Mucosa of stomach (tissue), 1 donor: ENCODE results near the gene ZKSCAN5.
A peak's percentile ranks its signal among the peaks of the same experiment; 100 is the strongest.

Source experiments
- H3K27me3 ChIP-seq: one replicate; pipeline ENCODE4 v1.7.0; 2013; ENCODE audit warnings: mild to moderate bottlenecking, low read length; ENCODE audit not compliant: control insufficient read depth, insufficient read depth
- H3K36me3 ChIP-seq: one replicate; pipeline ENCODE4 v1.7.0; 2013; ENCODE audit warnings: low read length; ENCODE audit not compliant: control insufficient read depth, insufficient read depth
- H3K4me1 ChIP-seq: one replicate; pipeline ENCODE4 v1.7.0; 2013; ENCODE audit warnings: mild to moderate bottlenecking, low read length; ENCODE audit not compliant: control insufficient read depth, insufficient read depth
- H3K4me3 ChIP-seq: one replicate; pipeline ENCODE4 v1.7.0; 2013; ENCODE audit warnings: low read length
- H3K9ac ChIP-seq: one replicate; pipeline ENCODE4 v1.7.0; 2013; ENCODE audit warnings: mild to moderate bottlenecking, low read length, moderate library complexity
- H3K9me3 ChIP-seq: one replicate; pipeline ENCODE4 v1.7.0; 2013; ENCODE audit warnings: mild to moderate bottlenecking, low read length, moderate library complexity; ENCODE audit not compliant: control insufficient read depth
- donor health status: Pancreatic carcinoma.

ZKSCAN5 gene

DNA sequence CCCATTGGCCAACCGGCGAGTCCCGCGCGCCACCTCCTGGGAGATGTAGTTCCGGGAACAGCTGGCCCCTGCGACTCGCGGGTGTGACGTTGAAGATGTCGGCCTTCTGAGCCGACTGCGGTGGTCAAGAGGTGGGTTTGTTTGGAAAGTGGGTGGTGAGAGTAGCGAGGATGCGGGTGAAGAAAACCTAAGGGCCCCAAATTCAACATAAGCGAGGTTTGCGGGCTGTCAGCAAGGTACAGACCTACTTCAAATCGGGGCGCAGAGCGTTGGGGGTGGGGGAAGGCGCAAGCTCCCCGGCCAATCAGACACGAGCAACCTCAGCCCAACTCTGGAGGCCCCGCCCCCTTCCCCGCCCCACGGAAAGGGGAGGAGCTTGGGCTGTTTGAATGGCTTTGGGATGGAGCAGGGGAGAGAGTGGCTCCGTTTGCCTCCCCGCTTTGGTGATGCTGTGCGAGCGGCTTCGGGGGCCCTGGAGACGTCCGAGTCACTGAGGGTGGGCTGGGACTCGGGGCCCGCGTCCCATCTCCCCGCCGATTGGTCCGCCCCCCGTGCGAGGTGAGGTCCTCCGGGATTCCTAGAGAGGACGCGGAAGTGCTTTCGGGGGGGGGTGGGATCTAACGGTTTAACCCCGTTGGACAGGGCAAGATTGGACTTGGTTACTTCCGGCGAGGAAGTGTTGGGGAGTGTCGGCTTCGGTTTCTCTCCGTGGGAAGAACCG, at the start of gene ZKSCAN5:
ZKSCAN5 (plus strand) TSS at position 60 of the 721 bp plus-strand sequence. CDS start 1,383 bp downstream, outside the sequence.
- H3K36me3 ChIP-seq = no peaks in the 10 kb centered on the region
- H3K4me3 ChIP-seq = peak within 1 kb of the TSS; percentile 92
- peaks cover 8% of the 10 kb centered on the region for H3K4me1 ChIP-seq
- no peaks in the 10 kb centered on the region for H3K27me3 ChIP-seq
- no peaks in the 10 kb centered on the region for H3K9me3 ChIP-seq
- peak within 1 kb of the TSS; percentile 90 for H3K9ac ChIP-seq

DNA sequence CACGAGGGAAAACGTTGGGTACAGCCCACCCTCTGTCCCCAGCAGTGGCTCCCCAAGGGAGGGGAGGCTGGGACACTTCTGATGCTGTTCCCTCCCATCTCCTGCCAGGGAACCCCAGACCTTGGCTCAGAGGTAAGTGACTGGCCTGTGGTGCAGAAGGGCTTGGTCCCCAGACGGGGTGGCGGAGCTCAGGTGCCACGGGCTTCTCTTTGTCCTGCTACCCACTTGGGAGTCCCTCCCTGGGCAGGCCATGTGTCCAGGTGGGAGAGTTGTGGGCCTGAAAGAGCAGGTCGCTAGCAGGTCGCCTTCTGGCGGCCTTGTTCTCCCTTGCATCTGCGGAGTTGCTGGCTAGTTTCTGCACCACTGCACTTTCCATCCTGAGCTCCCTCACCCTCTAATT, 48.6 kb upstream of the ZKSCAN5 start:
- Histone ChIP-seq H3K9me3 (no peaks in the 10 kb centered on the region), H3K36me3 (peaks cover 24% of the 10 kb centered on the region), H3K4me3 (no peak overlapping the region), H3K9ac (no peak overlapping the region), H3K27me3 (no peaks in the 10 kb centered on the region), H3K4me1 (no peaks in the 10 kb centered on the region)

DNA sequence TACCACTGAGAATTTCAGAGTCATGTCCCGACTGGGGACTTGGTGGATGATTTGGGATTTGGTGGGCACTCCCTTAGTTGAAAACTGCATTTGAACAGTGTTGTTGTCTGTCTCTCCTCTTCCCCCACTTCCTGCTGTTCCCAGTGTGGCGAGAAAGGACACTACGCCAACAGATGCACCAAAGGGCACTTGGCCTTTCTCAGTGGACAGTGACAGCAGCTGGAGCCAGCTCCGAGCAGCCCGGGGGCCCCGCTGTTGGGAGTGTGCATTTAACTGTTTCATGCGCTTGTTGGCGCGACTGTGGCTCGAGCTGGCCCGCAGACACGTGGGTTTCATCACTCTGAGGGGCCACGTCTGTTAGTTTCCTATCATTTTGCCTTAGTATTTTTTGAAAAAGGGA, 48.2 kb upstream of the ZKSCAN5 start:
- no peak overlapping the region for H3K9ac ChIP-seq
- H3K27me3 ChIP-seq = no peaks in the 10 kb centered on the region
- H3K4me3 ChIP-seq = no peak overlapping the region
- peaks cover 22% of the 10 kb centered on the region for H3K36me3 ChIP-seq
- no peaks in the 10 kb centered on the region for H3K9me3 ChIP-seq
- H3K4me1 ChIP-seq = no peaks in the 10 kb centered on the region

DNA sequence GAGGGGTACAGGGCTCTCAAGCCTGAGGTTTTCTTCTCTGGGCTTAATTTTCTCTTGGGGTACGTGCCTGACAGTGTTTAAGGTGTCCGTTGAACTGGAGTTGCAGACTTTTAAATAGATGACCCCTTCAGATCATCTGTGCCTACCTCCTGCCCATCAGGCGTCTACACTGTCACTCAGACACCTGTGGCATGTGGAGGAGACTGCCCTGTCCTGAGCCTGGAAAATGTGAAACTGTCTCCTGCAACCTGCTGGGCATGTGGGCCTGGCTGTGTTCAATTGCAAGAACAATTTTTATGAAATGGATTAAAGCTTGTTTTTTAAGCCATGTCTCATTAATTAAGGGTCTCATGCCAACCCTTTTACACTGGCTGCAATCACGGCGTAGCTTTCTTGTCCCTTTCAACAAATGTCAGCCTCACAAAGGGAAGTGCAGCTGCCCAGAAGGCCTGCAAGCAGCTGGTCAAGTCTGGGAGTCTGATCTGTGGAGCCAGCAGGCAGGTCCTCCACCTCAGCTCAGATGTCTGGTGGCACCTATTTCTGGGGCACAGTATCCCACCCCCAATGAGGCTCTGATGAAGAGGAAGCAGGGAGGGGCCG, 47.3 kb upstream of the ZKSCAN5 start:
- Histone ChIP-seq H3K27me3 (no peaks in the 10 kb centered on the region), H3K9ac (no peak overlapping the region), H3K4me1 (no peaks in the 10 kb centered on the region), H3K36me3 (peaks cover 22% of the 10 kb centered on the region), H3K9me3 (no peaks in the 10 kb centered on the region), H3K4me3 (no peak overlapping the region)

DNA sequence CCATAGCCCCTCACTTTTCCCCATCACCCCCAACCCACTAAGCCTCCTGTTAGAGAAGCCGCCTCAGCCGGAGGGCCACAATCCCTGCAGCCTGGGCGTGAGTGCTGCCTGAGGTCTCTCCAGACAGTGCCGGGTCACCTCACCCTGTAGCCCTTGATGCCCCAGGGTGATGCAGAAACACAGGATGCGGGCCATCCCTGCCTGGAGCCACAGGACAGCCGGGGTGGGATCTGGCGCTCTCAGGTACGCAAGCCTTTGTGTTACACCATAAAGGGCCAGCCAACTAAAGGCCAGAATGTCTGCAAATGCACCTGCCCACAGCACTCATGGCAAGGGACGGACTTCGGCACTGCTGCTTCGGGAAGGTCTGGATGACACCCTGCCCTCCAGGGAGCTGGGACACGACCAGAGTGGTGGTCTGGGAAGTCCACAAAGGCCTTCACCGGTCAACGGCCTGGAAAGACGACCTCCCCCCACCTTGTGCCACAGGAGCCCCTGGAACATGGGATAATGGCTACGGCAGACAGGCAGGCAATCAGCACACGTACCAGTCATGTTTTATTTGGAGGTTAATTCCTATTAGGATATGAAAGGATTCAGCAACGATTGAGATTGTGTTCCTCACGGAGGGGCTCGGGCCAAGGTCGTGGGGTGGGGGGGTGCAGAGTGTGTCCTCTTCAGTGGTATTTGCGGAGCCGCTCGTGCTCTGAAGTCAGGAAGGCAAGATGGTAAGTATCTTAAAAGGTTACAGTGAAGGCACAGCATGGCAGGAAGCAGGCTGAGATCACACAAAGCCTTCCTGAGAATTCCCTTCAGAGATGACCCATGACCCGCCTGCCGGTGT, 46.6 kb upstream of the ZKSCAN5 start:
- Histone ChIP-seq H3K9ac (no peak overlapping the region), H3K4me3 (no peak overlapping the region), H3K4me1 (no peaks in the 10 kb centered on the region), H3K27me3 (no peaks in the 10 kb centered on the region), H3K9me3 (no peaks in the 10 kb centered on the region), H3K36me3 (peaks cover 22% of the 10 kb centered on the region)

DNA sequence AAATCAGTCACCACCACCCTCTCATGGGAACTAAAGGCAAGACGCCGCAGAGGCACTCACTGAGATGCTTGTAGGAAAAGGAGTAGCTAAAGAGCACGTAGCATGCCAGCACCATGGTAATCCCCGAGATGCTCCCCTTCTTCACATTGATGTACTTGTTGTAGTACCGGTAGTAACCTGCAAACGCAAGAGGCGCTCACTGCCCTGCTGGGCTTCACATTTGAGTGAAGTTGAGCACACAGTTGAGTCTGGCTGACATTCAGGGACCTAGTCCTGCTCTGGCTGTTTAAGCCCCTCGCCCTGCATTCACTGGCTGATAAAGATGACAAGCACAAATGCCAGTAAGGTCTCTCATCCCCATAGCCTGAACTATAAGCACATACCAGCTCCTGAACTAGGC, 45.4 kb upstream of the ZKSCAN5 start:
- no peak overlapping the region for H3K9ac ChIP-seq
- H3K4me1 ChIP-seq = no peaks in the 10 kb centered on the region
- H3K27me3 ChIP-seq = no peaks in the 10 kb centered on the region
- no peaks in the 10 kb centered on the region for H3K9me3 ChIP-seq
- H3K36me3 ChIP-seq = peaks cover 26% of the 10 kb centered on the region
- no peak overlapping the region for H3K4me3 ChIP-seq

GRCh38 chr7:99460651-99461050, 43.8 kb upstream of the ZKSCAN5 start:
- no peaks in the 10 kb centered on the region for H3K9me3 ChIP-seq
- H3K9ac ChIP-seq = no peak overlapping the region
- peaks cover 8% of the 10 kb centered on the region for H3K4me1 ChIP-seq
- H3K4me3 ChIP-seq = no peak overlapping the region
- peaks cover 26% of the 10 kb centered on the region for H3K36me3 ChIP-seq
- H3K27me3 ChIP-seq = no peaks in the 10 kb centered on the region

- H3K4me3 ChIP-seq = no peak overlapping the region
- peaks cover 23% of the 10 kb centered on the region for H3K36me3 ChIP-seq
- H3K4me1 ChIP-seq = peaks cover 10% of the 10 kb centered on the region
- H3K9ac ChIP-seq = no peak overlapping the region
- no peaks in the 10 kb centered on the region for H3K9me3 ChIP-seq
- no peaks in the 10 kb centered on the region for H3K27me3 ChIP-seq
Observed at GRCh38 chr7:99461221-99461620, 43.2 kb upstream of the ZKSCAN5 start.

GRCh38 chr7:99465421-99465768, 39.1 kb upstream of the ZKSCAN5 start:
- Histone ChIP-seq H3K9me3 (no peaks in the 10 kb centered on the region), H3K9ac (peak overlapping the region; percentile 87), H3K4me1 (peaks cover 13% of the 10 kb centered on the region), H3K36me3 (peaks cover 4% of the 10 kb centered on the region), H3K27me3 (no peaks in the 10 kb centered on the region), H3K4me3 (peak overlapping the region; percentile 81)

DNA sequence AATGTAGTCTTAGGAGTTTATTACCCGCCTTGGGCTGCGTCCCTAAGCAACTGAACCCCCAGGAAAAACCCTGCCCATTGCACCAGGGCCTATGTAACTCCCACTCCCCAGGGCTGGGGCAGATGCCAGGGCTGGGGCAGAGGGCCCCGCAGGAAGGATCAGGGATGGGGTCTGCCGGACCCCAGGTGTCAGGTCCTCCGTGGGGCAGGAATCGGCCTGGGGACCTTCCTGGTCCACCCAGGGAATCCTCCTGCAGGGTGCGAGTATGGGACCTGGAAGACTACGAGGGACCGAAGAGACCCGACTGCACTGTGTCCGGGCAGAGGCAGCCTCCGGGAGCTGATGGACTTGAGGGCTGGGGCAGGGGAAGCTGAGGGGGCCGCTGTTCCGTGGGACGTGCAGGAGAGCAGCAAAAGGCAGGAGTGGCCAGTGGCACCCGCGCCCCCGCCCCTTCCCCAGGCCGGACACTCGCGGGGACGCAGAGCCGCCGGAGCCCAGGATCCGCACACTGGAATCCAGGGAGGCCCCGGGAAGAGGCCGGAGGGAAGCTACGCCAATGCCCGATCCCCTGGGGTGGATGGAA, 36.0 kb upstream of the ZKSCAN5 start:
- no peak overlapping the region for H3K9ac ChIP-seq
- H3K4me1 ChIP-seq = peaks cover 16% of the 10 kb centered on the region
- H3K27me3 ChIP-seq = no peaks in the 10 kb centered on the region
- H3K36me3 ChIP-seq = peaks cover 4% of the 10 kb centered on the region
- no peak overlapping the region for H3K4me3 ChIP-seq
- H3K9me3 ChIP-seq = no peaks in the 10 kb centered on the region

- H3K9me3 ChIP-seq = no peaks in the 10 kb centered on the region
- no peak overlapping the region for H3K4me3 ChIP-seq
- H3K4me1 ChIP-seq = peaks cover 22% of the 10 kb centered on the region
- H3K36me3 ChIP-seq = no peaks in the 10 kb centered on the region
- H3K27me3 ChIP-seq = no peaks in the 10 kb centered on the region
- H3K9ac ChIP-seq = no peak overlapping the region
Observed at GRCh38 chr7:99469381-99470065, 34.9 kb upstream of the ZKSCAN5 start.
